ENCODE data around the gene F5.

F5 gene

DNA sequence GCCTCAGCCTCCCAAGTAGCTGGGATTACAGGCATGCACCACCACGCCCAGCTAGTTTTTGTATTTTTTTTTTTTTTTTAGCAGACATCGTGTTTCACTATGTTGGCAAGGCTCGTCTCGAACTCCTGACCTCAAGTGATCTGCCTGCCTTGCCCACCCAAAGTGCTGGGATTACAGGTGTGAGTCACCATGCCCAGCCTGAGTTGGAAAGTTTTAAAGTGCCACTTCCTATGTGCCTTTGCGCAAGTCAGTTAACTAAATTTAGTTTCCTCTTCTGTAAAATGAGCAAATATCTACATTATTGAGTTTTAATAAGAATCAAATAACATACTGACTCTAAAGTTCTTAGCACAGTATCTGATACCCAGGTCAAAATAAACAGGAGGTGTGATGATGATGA is 112.9 kb downstream of the F5 start:
- DNase-seq: no peak

DNA sequence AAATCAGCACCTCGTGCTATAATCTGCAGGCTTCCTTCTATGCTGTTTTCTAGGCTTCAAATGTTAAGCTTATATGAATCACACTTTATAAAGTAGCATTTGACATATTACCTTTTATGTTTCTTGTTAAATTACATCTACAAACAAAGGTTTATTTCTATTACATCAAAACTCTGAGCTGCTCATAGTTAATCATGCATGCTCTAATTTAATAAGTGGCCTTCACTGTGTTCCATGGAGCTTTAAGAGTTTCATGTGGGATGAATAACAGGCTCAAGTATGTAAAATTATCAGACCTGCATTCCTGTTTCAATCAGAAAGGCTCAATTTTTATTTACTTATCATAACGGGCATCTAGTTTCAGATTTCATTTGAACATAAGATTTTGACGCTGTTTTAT is 113.5 kb downstream of the F5 start:
- no peak for DNase-seq

DNA sequence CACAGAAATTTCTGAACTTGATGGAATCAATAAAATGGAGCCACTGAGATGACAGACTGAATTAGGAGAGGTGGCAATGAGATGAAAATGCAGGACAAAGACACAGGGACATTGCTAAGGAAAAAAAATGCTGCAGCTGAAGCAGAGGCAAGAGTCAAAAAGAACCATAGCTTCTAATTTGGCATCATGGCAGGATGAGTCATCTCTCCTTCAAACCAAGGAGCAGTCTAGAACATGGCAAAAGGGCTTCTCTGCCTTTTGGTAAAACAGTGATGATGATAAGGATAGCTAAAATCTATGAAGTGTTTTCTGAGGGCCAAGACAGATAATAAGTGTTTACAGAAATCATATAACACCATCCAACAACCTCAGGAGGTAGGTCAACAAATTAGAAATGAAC is 117.3 kb downstream of the F5 start:
- DNase-seq: no peak

DNA sequence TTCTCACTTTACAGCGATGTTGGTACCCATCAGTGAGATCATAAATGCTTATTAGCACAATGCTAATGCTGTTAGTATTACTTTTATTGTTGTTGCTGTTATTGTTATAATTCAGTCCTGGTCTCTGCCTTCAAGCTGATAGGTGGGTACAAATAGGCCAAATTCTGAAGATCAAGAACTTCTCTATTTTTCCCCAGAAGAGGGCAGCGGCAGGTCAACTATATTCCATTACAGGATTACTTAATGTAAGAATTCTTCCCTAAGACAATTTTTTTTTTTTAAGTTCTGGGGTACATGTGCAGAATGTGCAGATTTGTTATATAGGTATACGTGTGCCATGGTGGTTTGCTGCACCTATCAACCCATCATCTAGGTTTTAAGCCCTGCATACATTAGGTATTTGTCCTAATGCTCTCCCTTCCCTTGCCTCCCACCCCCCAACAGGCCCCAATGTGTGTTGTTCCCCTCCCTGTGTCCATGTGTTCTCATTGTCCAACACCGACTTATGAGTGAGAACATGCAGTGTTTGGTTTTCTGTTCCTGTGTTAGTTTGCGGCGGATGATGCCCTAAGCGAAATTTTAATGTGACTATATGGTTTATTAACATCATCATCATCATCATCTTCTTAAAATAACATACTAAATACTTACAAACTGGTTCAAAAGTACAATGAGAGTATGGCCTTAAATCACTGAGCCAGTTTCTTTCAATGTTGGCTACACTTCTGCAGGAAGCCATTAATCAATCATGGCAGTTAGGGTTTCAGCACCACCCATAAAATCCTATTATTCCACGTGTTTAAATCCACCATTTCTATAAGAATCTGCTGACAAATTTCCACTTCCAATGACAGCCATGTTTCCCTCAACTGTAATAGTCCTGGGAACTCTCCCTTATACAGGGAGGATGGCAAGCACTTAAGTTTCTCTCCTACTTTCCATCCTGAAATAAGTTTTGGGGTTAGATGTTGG is 119.7 kb downstream of the F5 start:
- no peak for DNase-seq

DNA sequence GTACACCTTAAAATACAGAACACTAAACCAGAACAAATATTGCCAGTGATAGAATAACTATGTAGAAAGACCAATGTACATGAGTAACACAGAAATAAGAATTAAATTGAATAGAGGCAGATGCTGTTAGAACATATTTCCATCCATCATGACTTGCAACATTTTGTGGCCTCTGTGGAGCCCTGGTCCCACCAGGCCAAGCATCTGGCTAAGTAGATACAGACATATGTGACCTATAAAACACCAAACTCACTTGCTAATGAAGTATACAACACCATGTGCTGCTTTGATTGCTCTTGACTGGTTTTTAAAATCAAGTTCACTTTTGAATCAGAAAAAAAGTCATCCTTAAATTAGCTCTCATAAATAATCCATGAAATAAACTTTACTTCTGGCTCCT is 121.0 kb downstream of the F5 start:
- DNase-seq: no peak

Data from NCI-H1417 treated with DMSO at 0.1 percent for 48 hours (cell line).